ENCODE results near the gene OR6Q1. TPM values are rescaled to one million over a fixed set of nuclear protein-coding genes. Genes with fewer than 3 reads are reported as not detected.

OR6Q1 gene
- total RNA-seq, 1 donor from 2014 or later: not detected

DNA sequence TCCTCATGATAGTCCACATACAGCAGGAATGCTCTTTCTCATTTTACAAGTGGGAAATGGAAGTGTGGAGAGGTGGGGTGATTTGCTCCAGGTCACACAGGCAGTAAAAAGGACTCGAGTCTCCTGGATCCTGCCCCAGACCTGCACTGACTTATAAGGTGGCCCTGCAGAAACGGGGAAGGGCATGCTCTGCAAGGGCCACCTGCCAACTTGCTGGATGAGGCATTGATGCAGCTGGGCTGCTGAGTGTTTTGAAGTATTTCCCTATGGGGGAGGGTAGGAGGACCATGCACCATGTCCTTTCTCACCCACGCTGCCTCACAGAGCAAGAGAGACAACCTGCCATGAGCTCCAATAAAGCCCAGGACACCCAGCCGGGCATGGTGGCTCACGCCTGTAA, 36.9 kb downstream of the OR6Q1 start:
- H3K9me3 Mint-ChIP-seq: peaks cover 2% of the 10 kb centered on the region
- H3K27ac Mint-ChIP-seq (ENCODE audit: unreplicated experiment): no peak overlapping the region
- no peaks in the 10 kb centered on the region for H3K4me1 Mint-ChIP-seq
- H3K4me3 Mint-ChIP-seq: no peak overlapping the region
- DNase-seq (ENCODE audit: low read depth, low spot score): no peak
- no peak for TF ChIP-seq CTCF (conservative IDR thresholded peaks at IDR 0.05)
- no peaks in the 10 kb centered on the region for H3K27me3 Mint-ChIP-seq (ENCODE audit: low read depth)
- H3K36me3 Mint-ChIP-seq (ENCODE audit: low read depth): no peaks in the 10 kb centered on the region

- no peaks in the 10 kb centered on the region for H3K36me3 Mint-ChIP-seq (ENCODE audit: low read depth)
- DNase-seq (ENCODE audit: low read depth, low spot score): no peak
- H3K27me3 Mint-ChIP-seq (ENCODE audit: low read depth): peaks cover under 1% of the 10 kb centered on the region
- no peak overlapping the region for H3K4me3 Mint-ChIP-seq
- no peaks in the 10 kb centered on the region for H3K4me1 Mint-ChIP-seq
- no peak for TF ChIP-seq CTCF (conservative IDR thresholded peaks at IDR 0.05)
- peaks cover 3% of the 10 kb centered on the region for H3K9me3 Mint-ChIP-seq
- no peak overlapping the region for H3K27ac Mint-ChIP-seq (ENCODE audit: unreplicated experiment)
Observed at GRCh38 chr11:58068655-58069054, 37.9 kb downstream of the OR6Q1 start.

- H3K36me3 Mint-ChIP-seq (ENCODE audit: low read depth): no peaks in the 10 kb centered on the region
- peaks cover 8% of the 10 kb centered on the region for H3K9me3 Mint-ChIP-seq
- no peaks in the 10 kb centered on the region for H3K4me1 Mint-ChIP-seq
- no peak for DNase-seq (ENCODE audit: low read depth, low spot score)
- H3K4me3 Mint-ChIP-seq: no peak overlapping the region
- peaks cover 6% of the 10 kb centered on the region for H3K27me3 Mint-ChIP-seq (ENCODE audit: low read depth)
- TF ChIP-seq CTCF (conservative IDR thresholded peaks at IDR 0.05): no peak
- H3K27ac Mint-ChIP-seq (ENCODE audit: unreplicated experiment): no peak overlapping the region
Observed at GRCh38 chr11:58070585-58070984, 39.8 kb downstream of the OR6Q1 start.

DNA sequence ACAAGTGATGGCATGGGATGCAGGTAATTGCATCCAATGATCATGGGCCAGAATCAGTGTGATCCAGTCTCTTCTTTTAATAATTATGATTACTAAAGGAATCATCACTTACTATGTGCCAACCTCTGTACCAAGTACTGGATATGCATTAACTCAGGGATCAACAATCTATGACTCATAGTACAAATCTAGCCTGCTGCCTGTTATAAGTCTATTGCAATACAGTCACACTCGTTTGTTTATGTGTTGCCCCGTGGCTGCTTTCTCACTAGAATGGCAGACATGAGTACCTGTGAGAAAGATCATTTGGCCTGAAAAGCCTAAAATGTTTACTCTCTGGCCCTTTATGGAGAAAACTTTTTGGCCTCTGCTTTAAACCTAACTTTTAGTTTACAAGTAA, 45.0 kb downstream of the OR6Q1 start:
- Mint-ChIP-seq H3K27me3 (ENCODE audit: low read depth) (peaks cover 18% of the 10 kb centered on the region), H3K27ac (ENCODE audit: unreplicated experiment) (no peak overlapping the region), H3K4me3 (no peak overlapping the region), H3K4me1 (no peaks in the 10 kb centered on the region), H3K9me3 (peaks cover 6% of the 10 kb centered on the region), H3K36me3 (ENCODE audit: low read depth) (no peaks in the 10 kb centered on the region)
- TF ChIP-seq CTCF (conservative IDR thresholded peaks at IDR 0.05): no peak
- DNase-seq (ENCODE audit: low read depth, low spot score): no peak

Other genes with a start within 250 kb of the OR6Q1 start
- not detected in 2 replicates for gene OR9Q1, start 7.1 kb upstream of the OR6Q1 start, total RNA-seq
- not detected in 2 replicates for gene OR9I1, start 94.6 kb downstream of the OR6Q1 start, total RNA-seq
- gene OR9Q2, start 158.1 kb downstream of the OR6Q1 start, total RNA-seq: not detected in 2 replicates
- gene OR1S2, start 173.2 kb downstream of the OR6Q1 start, total RNA-seq: not detected in 2 replicates
- gene OR1S1, start 181.8 kb downstream of the OR6Q1 start, total RNA-seq: not detected in 2 replicates
- not detected in 2 replicates for gene OR10Q1, start 198.0 kb downstream of the OR6Q1 start, total RNA-seq
- not detected in 2 replicates for gene OR10W1, start 237.3 kb downstream of the OR6Q1 start, total RNA-seq

Measured in neural crest cell (in vitro differentiated cells).